HL-60 (cell line): ENCODE results near the gene KIFC1.
"Not testable (repeated sequence)": the region's sequence is repeated elsewhere in the genome, so short reads cannot be mapped to it uniquely, and the experiment has no call there.

ENCODE experiments used
- DNase-seq, 2 experiments: peaks; one replicate each; pipeline ENCODE4 v3.0.0-alpha.2; 2010 to 2020; ENCODE audit warnings: low read depth in 1 of 2, low spot score in 1 of 2
- H3K27ac ChIP-seq: fragments of 250-450 bp; sonication (Bioruptor Pico); replicated peaks from 2 replicates; pipeline ENCODE4 v1.5.1; 2020; ENCODE audit warnings: mild to moderate bottlenecking, moderate library complexity
- H3K27me3 ChIP-seq: fragments of 250-450 bp; sonication (Bioruptor Pico); 2 replicates; pipeline ENCODE4 v1.5.1; 2021; ENCODE audit warnings: mild to moderate bottlenecking, moderate library complexity; ENCODE audit not compliant: insufficient read depth, poor library complexity, severe bottlenecking
- H3K4me3 ChIP-seq: replicated peaks from 2 replicates; pipeline ENCODE4 v1.5.1; 2011; ENCODE audit warnings: mild to moderate bottlenecking, control low read depth, low read length; ENCODE audit not compliant: insufficient read depth
- GABPA ChIP-seq: IDR thresholded peaks from 2 replicates; pipeline ENCODE4 v1.6.1; 2012; ENCODE audit warnings: low read depth
- POLR2AphosphoS5 ChIP-seq: IDR thresholded peaks from 2 replicates; pipeline ENCODE4 v1.6.1; 2012; ENCODE audit warnings: low read depth
- SPI1 ChIP-seq: IDR thresholded peaks from 2 replicates; pipeline ENCODE4 v1.6.1; 2012; ENCODE audit warnings: low read depth, mild to moderate bottlenecking, borderline replicate concordance
- TF ChIP-seq, protein P1 (sequence below): IDR thresholded peaks from one replicate; pipeline ENCODE4 v1.5.1; 2011; ENCODE audit warnings: low read length, control low read depth, inconsistent platforms; ENCODE audit not compliant: insufficient read depth
- TF ChIP-seq, protein P2 (sequence below): IDR thresholded peaks from 2 replicates; pipeline ENCODE4 v1.6.1; 2012; ENCODE audit warnings: low read depth; ENCODE audit not compliant: insufficient replicate concordance

The KIFC1 gene

DNA sequence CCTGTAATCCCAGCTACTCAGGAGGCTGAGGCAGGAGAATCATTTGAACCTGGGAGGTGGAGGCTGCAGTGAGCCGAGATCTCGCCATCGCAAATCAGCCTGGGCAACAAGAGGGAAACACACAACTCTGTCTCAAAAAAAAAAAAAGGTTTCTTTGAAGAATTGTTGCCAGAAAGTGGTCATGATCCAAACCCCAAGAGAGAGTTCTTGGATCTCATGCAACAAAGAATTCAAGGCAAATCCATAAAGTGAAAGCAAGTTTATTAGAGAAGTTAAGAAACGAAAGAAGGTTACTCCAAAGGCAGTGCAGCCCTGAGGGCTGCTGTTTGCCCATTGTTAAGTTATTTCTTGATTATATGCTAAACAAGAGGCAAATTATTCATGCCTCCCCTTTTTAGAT is 14.5 kb upstream of the KIFC1 start:
- Histone ChIP-seq H3K27me3 (no peaks in the 10 kb centered on the region), H3K27ac (no peak overlapping the region), H3K4me3 (no peak overlapping the region)
- TF ChIP-seq, protein P1, sequence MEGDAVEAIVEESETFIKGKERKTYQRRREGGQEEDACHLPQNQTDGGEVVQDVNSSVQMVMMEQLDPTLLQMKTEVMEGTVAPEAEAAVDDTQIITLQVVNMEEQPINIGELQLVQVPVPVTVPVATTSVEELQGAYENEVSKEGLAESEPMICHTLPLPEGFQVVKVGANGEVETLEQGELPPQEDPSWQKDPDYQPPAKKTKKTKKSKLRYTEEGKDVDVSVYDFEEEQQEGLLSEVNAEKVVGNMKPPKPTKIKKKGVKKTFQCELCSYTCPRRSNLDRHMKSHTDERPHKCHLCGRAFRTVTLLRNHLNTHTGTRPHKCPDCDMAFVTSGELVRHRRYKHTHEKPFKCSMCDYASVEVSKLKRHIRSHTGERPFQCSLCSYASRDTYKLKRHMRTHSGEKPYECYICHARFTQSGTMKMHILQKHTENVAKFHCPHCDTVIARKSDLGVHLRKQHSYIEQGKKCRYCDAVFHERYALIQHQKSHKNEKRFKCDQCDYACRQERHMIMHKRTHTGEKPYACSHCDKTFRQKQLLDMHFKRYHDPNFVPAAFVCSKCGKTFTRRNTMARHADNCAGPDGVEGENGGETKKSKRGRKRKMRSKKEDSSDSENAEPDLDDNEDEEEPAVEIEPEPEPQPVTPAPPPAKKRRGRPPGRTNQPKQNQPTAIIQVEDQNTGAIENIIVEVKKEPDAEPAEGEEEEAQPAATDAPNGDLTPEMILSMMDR = no peak
- TF ChIP-seq SPI1 (no peak), POLR2AphosphoS5 (no peak), GABPA (no peak)
- TF ChIP-seq, protein P2, sequence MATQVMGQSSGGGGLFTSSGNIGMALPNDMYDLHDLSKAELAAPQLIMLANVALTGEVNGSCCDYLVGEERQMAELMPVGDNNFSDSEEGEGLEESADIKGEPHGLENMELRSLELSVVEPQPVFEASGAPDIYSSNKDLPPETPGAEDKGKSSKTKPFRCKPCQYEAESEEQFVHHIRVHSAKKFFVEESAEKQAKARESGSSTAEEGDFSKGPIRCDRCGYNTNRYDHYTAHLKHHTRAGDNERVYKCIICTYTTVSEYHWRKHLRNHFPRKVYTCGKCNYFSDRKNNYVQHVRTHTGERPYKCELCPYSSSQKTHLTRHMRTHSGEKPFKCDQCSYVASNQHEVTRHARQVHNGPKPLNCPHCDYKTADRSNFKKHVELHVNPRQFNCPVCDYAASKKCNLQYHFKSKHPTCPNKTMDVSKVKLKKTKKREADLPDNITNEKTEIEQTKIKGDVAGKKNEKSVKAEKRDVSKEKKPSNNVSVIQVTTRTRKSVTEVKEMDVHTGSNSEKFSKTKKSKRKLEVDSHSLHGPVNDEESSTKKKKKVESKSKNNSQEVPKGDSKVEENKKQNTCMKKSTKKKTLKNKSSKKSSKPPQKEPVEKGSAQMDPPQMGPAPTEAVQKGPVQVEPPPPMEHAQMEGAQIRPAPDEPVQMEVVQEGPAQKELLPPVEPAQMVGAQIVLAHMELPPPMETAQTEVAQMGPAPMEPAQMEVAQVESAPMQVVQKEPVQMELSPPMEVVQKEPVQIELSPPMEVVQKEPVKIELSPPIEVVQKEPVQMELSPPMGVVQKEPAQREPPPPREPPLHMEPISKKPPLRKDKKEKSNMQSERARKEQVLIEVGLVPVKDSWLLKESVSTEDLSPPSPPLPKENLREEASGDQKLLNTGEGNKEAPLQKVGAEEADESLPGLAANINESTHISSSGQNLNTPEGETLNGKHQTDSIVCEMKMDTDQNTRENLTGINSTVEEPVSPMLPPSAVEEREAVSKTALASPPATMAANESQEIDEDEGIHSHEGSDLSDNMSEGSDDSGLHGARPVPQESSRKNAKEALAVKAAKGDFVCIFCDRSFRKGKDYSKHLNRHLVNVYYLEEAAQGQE = no peak
- no peak for DNase-seq

DNA sequence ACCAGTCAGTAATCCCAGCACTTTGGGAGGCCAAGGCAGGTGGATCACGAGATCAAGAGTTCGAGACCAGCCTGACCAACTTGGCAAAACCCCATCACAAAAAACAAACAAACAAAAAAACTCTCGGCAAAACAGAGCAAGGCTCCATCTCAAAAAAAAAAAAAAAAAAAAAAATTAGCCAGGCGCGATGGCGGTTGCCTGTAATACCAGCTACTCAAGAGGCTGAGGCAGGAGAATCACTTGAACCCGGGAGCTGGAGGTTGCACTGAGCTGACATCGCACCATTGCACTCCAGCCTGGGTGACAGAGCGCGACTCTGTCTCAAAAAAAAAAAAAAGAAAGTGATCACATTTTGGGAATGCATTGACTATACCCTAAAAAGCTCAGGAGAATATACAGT is 12.4 kb upstream of the KIFC1 start:
- not testable (repeated sequence) for H3K27me3 ChIP-seq

DNA sequence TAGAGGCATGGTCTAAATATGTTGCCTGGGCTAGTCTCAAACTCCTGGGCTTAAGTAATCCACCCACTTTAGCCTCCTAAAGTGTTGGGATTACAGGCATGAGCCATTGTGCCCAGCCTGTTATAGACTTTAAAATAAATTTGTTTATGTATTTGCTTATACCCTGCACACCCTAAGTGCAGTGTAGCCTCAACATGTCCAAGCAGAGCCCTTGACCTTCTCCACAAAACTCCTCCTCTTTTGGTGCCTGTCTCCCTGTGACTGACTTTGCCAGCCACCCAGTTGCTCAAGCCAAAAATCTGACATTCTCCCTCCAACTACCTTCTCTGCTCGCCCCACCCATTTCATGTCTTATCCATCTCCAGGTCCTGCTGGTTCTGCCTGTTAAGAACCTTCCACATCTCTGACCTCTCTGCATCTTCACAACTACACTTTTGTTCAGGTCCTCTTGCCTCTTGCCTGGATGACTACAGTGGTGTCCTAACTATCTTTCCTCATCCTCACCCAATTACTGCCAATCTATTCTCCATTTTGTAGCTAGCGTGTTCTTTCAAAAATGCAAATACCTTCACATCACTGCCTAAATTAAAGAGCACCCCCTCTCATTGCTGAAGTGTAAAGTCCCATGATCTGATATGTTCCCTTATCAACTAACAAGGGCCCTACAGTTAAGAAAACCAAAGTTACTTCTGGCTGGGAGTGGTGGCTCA is 11.2 kb upstream of the KIFC1 start:
- DNase-seq = no peak
- Histone ChIP-seq H3K27ac (no peak overlapping the region), H3K27me3 (no peaks in the 10 kb centered on the region), H3K4me3 (no peak overlapping the region)
- TF ChIP-seq, protein P2 = no peak
- TF ChIP-seq GABPA = no peak
- no peak for TF ChIP-seq POLR2AphosphoS5
- no peak for TF ChIP-seq SPI1
- TF ChIP-seq, protein P1 = no peak

More for the DNA sequence above, 12.4 kb upstream of the KIFC1 start:
- not testable (repeated sequence) for H3K27ac ChIP-seq, H3K4me3 ChIP-seq, DNase-seq

DNA sequence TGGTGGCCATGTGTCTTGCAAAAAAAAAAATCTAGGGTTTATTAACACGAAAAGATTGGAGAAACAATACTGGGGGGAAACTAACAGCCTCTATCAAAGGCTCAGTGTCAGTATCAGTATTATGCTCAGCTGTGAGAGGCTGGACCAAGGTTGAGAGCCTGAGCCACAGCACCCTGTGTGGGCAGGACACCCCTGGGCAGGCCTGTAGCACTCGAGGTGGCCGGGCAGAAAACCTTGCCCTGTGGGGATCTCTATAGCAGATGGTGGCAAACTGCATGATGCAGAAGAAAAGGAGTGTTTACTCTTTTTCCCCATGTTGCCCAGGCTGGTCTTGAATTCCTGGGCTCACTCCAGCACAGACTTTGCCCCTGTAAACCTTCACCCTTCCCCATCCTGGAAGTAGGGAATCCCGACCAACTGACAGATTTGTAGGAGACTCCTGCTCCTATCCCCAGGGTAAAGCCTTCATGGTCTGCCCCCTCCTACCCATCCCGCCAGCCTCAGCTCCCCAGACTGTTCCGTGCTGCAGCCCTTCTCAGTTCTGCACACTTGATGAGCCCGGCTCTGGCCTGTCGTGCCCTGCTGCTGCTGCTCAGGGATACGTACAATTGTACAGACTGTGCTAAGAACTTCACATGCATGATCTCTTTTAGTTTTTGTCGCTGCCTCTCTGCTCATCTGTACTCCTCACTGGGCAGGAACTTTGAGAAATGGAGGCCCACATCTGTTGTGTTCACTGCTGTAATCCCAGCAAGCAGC is 8.0 kb upstream of the KIFC1 start:
- TF ChIP-seq POLR2AphosphoS5 = no peak
- TF ChIP-seq, protein P1 = no peak
- Histone ChIP-seq H3K27ac (no peak overlapping the region), H3K27me3 (no peaks in the 10 kb centered on the region), H3K4me3 (no peak overlapping the region)
- DNase-seq = no peak
